ENCODE measurements around the gene CCDC89. TPM values are rescaled to one million over a fixed set of nuclear protein-coding genes. Genes with fewer than 3 reads are reported as not detected.
A peak's percentile ranks its signal among the peaks of the same experiment; 100 is the strongest.

CCDC89 gene
- total RNA-seq, 1 experiment from 2014 or later, result 2.0 TPM

DNA sequence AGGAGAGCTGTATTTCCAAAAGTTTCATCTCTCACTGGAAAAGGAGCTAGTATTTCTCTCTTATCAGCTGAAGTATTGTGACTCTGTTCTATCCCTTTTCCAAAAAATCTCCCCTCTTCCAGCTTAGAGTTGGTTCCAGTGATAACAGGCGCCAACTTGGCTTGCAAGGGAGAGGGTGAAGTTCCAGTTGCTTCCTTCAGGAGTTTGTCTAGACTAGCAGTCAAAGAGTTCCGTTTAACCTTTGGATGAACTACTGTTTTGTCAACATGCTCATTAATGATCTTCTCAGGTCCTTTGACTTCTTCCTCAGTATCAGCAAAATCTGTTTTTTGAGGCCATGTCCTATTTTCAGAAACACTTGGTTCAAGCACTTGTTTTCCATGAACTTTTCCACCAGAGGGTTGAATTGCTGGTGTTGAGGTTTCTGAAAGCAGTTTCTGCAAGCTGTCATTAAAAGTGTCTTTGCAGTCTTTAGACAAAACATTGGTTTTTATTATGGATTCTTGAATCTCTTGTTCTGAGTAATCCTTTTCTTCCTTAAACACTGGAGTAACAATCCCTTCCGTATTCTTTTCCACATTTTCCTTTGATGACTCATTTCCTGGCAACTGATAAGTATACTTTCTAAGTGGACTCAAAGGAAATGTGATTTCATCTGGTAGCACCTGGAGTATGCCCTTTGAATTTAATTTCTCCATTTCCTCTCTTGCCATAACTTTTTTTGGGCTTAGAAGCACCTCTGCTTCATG lies 39.7 kb upstream of the CCDC89 start:
- H3K4me3 ChIP-seq (ENCODE audit: low read depth, low read length), result no peak overlapping the region
- H3K4me1 ChIP-seq, result peaks cover 13% of the 10 kb centered on the region
- H3K4me3 Mint-ChIP-seq (ENCODE audit: unreplicated experiment), result no peak overlapping the region
- peaks cover 2% of the 10 kb centered on the region; the same call in 1 of the 2 replicates for H3K36me3 ChIP-seq (ENCODE audit: control insufficient read depth, insufficient read depth, low read length)
- H3K36me3 Mint-ChIP-seq (ENCODE audit: insufficient read depth, unreplicated experiment), result peaks cover 62% of the 10 kb centered on the region
- no peaks in the 10 kb centered on the region for H3K27me3 Mint-ChIP-seq (ENCODE audit: insufficient read depth, unreplicated experiment)
- H3K27me3 ChIP-seq (replicated peaks; ENCODE audit: control insufficient read depth, insufficient read depth, low read length), result no peaks in the 10 kb centered on the region
- BruUV-seq (replicated peaks), result TSS peak; percentile 2
- peak overlapping the region; percentile 32 for H3K27ac Mint-ChIP-seq (ENCODE audit: unreplicated experiment)
- TF ChIP-seq, protein P1, sequence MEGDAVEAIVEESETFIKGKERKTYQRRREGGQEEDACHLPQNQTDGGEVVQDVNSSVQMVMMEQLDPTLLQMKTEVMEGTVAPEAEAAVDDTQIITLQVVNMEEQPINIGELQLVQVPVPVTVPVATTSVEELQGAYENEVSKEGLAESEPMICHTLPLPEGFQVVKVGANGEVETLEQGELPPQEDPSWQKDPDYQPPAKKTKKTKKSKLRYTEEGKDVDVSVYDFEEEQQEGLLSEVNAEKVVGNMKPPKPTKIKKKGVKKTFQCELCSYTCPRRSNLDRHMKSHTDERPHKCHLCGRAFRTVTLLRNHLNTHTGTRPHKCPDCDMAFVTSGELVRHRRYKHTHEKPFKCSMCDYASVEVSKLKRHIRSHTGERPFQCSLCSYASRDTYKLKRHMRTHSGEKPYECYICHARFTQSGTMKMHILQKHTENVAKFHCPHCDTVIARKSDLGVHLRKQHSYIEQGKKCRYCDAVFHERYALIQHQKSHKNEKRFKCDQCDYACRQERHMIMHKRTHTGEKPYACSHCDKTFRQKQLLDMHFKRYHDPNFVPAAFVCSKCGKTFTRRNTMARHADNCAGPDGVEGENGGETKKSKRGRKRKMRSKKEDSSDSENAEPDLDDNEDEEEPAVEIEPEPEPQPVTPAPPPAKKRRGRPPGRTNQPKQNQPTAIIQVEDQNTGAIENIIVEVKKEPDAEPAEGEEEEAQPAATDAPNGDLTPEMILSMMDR (IDR thresholded peaks at IDR 0.05; ENCODE audit: insufficient read depth in 1 of 2, low read depth in 1 of 2, low read length in 1 of 2, severe bottlenecking in 1 of 2, unreplicated experiment in 1 of 2), result no peak
- ChIA-PET POLR2A (no interaction called here), CTCF (no interaction called here)
- intact Hi-C loops (cut with micrococcal nuclease; ENCODE audit: unreplicated experiment), result no loop called here
- H3K4me1 Mint-ChIP-seq (ENCODE audit: low read depth, unreplicated experiment), result peaks cover 18% of the 10 kb centered on the region
- H3K9me3 Mint-ChIP-seq (ENCODE audit: unreplicated experiment), result peaks cover 19% of the 10 kb centered on the region
- H3K9me3 ChIP-seq, result no peaks in the 10 kb centered on the region; the same call in 1 of the 2 replicates
- no peak for DNase-seq

DNA sequence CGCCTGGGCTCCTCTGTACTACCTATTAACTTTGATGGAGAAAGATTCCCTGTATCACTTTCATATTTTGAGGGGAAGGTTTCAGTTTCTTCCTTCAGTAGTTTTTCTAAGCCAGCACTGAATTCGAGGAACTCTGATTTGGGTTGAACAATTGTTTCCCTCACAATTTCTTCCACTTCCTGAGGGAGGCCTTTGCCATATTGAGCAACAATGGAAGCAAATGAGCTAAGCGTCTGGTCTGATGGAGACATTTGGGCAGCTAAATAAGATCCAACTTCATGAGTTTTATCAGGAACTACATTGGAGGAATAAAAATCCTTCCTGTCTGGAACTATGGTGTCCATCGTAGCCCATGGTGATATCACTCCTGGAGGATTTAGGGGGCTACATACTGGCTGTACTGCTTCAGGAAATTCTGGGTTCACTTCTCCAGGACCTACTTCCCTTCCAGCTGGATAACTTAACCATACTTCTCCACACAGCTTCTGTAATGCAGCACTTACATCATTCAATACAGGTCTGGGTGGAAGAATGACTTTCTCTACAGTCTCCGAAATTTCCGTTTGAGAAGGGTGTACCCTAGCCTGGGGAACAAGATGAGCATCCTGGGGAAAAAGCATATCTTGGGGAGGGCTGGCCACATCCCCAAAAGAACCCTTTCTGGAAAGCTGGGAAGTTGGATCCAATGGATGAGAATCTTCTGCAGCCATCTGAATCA lies 38.9 kb upstream of the CCDC89 start:
- TF ChIP-seq, protein P1 (IDR thresholded peaks at IDR 0.05; ENCODE audit: insufficient read depth in 1 of 2, low read depth in 1 of 2, low read length in 1 of 2, severe bottlenecking in 1 of 2, unreplicated experiment in 1 of 2), result no peak
- POLR2A ChIA-PET, result no interaction called here
- H3K36me3 ChIP-seq (ENCODE audit: control insufficient read depth, insufficient read depth, low read length), result peaks cover 3% of the 10 kb centered on the region; the same call in 1 of the 2 replicates
- BruUV-seq (replicated peaks), result no TSS peak
- Mint-ChIP-seq H3K4me1 (ENCODE audit: low read depth, unreplicated experiment) (peaks cover 18% of the 10 kb centered on the region), H3K27ac (ENCODE audit: unreplicated experiment) (no peak overlapping the region), H3K36me3 (ENCODE audit: insufficient read depth, unreplicated experiment) (peaks cover 60% of the 10 kb centered on the region), H3K4me3 (ENCODE audit: unreplicated experiment) (no peak overlapping the region), H3K9me3 (ENCODE audit: unreplicated experiment) (peaks cover 19% of the 10 kb centered on the region), H3K27me3 (ENCODE audit: insufficient read depth, unreplicated experiment) (no peaks in the 10 kb centered on the region)
- H3K9me3 ChIP-seq, result no peaks in the 10 kb centered on the region; the same call in 1 of the 2 replicates
- peaks cover 13% of the 10 kb centered on the region for H3K4me1 ChIP-seq
- intact Hi-C loops (cut with micrococcal nuclease; ENCODE audit: unreplicated experiment), result no loop called here
- DNase-seq, result no peak
- H3K27me3 ChIP-seq (replicated peaks; ENCODE audit: control insufficient read depth, insufficient read depth, low read length), result no peaks in the 10 kb centered on the region
- CTCF ChIA-PET, result no interaction called here
- no peak overlapping the region for H3K4me3 ChIP-seq (ENCODE audit: low read depth, low read length)

DNA sequence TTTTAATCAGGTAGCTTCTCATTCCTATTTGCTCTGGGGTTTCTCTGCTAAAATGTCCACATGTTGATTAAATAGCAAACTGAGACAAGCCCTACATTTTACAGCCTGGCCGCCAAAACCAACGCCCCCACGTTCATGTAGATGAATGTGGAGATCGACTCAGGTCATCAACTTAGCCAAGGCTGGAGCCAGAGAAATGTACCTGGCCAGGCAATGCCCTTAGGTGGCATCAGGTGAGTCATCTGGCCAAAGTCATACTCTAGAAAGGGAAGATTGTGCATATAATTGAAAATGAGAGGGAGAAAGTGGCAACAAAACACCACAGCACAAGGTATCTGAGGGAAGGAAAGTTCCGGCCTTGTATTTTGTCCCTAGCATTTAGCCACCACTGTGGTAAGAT lies 37.1 kb upstream of the CCDC89 start:
- Mint-ChIP-seq H3K27ac (ENCODE audit: unreplicated experiment) (no peak overlapping the region), H3K4me3 (ENCODE audit: unreplicated experiment) (no peak overlapping the region), H3K9me3 (ENCODE audit: unreplicated experiment) (peaks cover 19% of the 10 kb centered on the region), H3K27me3 (ENCODE audit: insufficient read depth, unreplicated experiment) (no peaks in the 10 kb centered on the region), H3K36me3 (ENCODE audit: insufficient read depth, unreplicated experiment) (peaks cover 58% of the 10 kb centered on the region), H3K4me1 (ENCODE audit: low read depth, unreplicated experiment) (peaks cover 18% of the 10 kb centered on the region)
- peaks cover 13% of the 10 kb centered on the region for H3K4me1 ChIP-seq
- no peak overlapping the region for H3K4me3 ChIP-seq (ENCODE audit: low read depth, low read length)
- peaks cover 3% of the 10 kb centered on the region; the same call in 1 of the 2 replicates for H3K36me3 ChIP-seq (ENCODE audit: control insufficient read depth, insufficient read depth, low read length)
- intact Hi-C loops (cut with micrococcal nuclease; ENCODE audit: unreplicated experiment), result no loop called here
- ChIA-PET CTCF (no interaction called here), POLR2A (no interaction called here)
- H3K9me3 ChIP-seq, result no peaks in the 10 kb centered on the region; the same call in 1 of the 2 replicates
- TF ChIP-seq, protein P1 (IDR thresholded peaks at IDR 0.05; ENCODE audit: insufficient read depth in 1 of 2, low read depth in 1 of 2, low read length in 1 of 2, severe bottlenecking in 1 of 2, unreplicated experiment in 1 of 2), result no peak
- BruUV-seq (replicated peaks), result no TSS peak
- no peak for DNase-seq
- H3K27me3 ChIP-seq (replicated peaks; ENCODE audit: control insufficient read depth, insufficient read depth, low read length), result no peaks in the 10 kb centered on the region
